ENCODE data around the gene SCRG1. TPM values are rescaled to one million over a fixed set of nuclear protein-coding genes. Genes with fewer than 3 reads are reported as not detected.

Gene SCRG1
- total RNA-seq, 1 donor from 2014 or later: not detected

- CTCF ChIA-PET: interaction anchor here (0.7 to 11.4 kb wide), 8 partner anchors 23 to 413 kb away, joined by 3 to 139 read pairs (median 4); no protein-coding TSS in a partner anchor
- Mint-ChIP-seq H3K9me3 (no peaks in the 10 kb centered on the region), H3K4me3 (no peak overlapping the region), H3K27ac (no peak overlapping the region), H3K36me3 (ENCODE audit: low read depth) (no peaks in the 10 kb centered on the region), H3K4me1 (peaks cover 3% of the 10 kb centered on the region), H3K27me3 (no peaks in the 10 kb centered on the region)
- no peak for TF ChIP-seq CTCF (IDR thresholded peaks at IDR 0.05)
- intact Hi-C loops (cut with micrococcal nuclease): loop anchor here (5.0 kb wide), 1 partner anchor 739 kb away; no protein-coding TSS in a partner anchor
- POLR2A ChIA-PET: no interaction called here
- ATAC-seq (ENCODE audit: low read depth): no peak
- no peak for DNase-seq
Observed at GRCh38 chr4:173418639-173419038, 19.7 kb upstream of the SCRG1 start.

GRCh38 chr4:173417833-173418232 is 18.9 kb upstream of the SCRG1 start:
- no peaks in the 10 kb centered on the region for H3K36me3 Mint-ChIP-seq (ENCODE audit: low read depth)
- no peak for TF ChIP-seq CTCF (IDR thresholded peaks at IDR 0.05)
- DNase-seq: no peak
- H3K27ac Mint-ChIP-seq: no peak overlapping the region
- no peak overlapping the region for H3K4me3 Mint-ChIP-seq
- no peaks in the 10 kb centered on the region for H3K27me3 Mint-ChIP-seq
- no peaks in the 10 kb centered on the region for H3K9me3 Mint-ChIP-seq
- ChIA-PET POLR2A (no interaction called here), CTCF (interaction anchor here (0.6 to 11.4 kb wide), 9 partner anchors 24 to 412 kb away, joined by 3 to 139 read pairs (median 3); no protein-coding TSS in a partner anchor)
- H3K4me1 Mint-ChIP-seq: peaks cover 3% of the 10 kb centered on the region
- no peak for ATAC-seq (ENCODE audit: low read depth)
- intact Hi-C loops (cut with micrococcal nuclease): loop anchor here (1.0 to 5.0 kb wide), 7 partner anchors 47 to 739 kb away; partner anchors contain the start of genes HMGB2 and SAP30

DNA sequence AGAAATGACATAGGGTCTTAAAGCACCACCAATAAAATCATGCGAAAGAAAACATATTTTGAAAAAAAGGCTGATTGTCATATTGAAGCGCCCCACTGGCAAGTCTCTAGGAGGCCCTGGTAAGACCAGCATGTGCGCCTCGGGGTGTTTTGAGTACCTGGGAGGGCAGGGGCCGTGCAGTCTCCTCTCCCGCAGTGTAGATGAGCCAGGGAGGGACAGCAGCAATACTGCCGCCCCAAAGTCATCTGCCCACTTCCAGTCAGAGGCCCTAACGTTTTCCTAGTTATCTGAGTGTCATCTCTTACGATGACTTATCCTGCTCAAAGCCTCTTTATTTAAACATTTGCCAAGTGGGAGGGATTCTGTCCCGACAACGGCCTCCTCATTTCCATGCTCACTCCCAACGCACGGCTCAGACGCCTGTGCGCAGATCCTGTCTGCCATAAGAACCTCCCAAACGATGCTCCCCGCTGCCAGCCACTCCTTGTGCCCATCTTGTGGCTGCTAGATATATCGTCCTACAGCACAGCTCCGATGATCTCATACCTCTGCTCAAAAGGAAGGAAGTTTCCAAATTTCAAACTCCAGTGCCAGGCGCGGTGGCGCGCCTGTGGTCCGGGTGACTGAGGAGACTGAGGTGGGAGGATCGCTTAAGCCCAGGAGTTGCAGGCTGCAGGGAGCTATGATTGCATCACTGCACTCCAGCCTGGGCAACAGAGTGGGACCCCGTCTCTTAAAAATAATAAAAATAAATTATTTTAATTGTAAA is 17.2 kb upstream of the SCRG1 start:
- Mint-ChIP-seq H3K27ac (no peak overlapping the region), H3K9me3 (no peaks in the 10 kb centered on the region), H3K4me1 (peaks cover 3% of the 10 kb centered on the region), H3K4me3 (no peak overlapping the region), H3K27me3 (no peaks in the 10 kb centered on the region), H3K36me3 (ENCODE audit: low read depth) (no peaks in the 10 kb centered on the region)
- POLR2A ChIA-PET: no interaction called here
- intact Hi-C loops (cut with micrococcal nuclease): loop anchor here (2.0 to 5.0 kb wide), 2 partner anchors 45 to 741 kb away; partner anchors contain the start of gene SAP30
- ATAC-seq (ENCODE audit: low read depth) (no peak), DNase-seq (no peak)
- TF ChIP-seq CTCF (IDR thresholded peaks at IDR 0.05): no peak
- CTCF ChIA-PET: interaction anchor here (0.6 to 11.4 kb wide), 4 partner anchors 33 to 403 kb away, joined by 3 to 139 read pairs (median 9); no protein-coding TSS in a partner anchor

DNA sequence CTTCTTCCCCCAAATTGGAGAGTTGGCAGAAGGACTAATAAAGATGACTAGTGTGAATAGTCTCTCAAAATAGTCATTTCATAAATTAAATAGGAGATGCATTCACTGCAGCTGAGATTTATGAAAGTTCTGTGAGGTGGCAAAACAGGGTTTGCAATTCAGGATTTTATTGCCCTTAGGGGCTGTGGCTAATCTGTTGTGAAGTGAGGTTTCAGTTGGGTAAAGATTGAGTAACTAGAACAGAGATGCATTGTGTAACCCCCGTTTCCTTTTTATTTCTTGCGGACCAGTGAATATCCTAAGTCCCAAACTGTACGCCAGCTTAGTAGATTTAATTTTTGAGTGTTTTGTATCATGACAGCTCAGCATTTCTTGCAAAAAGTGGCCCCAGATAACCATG is 16.2 kb upstream of the SCRG1 start:
- intact Hi-C loops (cut with micrococcal nuclease): loop anchor here (5.0 kb wide), 1 partner anchor 742 kb away; no protein-coding TSS in a partner anchor
- H3K4me3 Mint-ChIP-seq: no peak overlapping the region
- no peaks in the 10 kb centered on the region for H3K9me3 Mint-ChIP-seq
- no peak for DNase-seq
- ChIA-PET POLR2A (no interaction called here), CTCF (interaction anchor here (2.6 to 11.4 kb wide), 2 partner anchors 96 to 402 kb away, joined by 15 to 139 read pairs; no protein-coding TSS in a partner anchor)
- TF ChIP-seq CTCF (IDR thresholded peaks at IDR 0.05): no peak
- H3K27me3 Mint-ChIP-seq: no peaks in the 10 kb centered on the region
- H3K27ac Mint-ChIP-seq: no peak overlapping the region
- no peak for ATAC-seq (ENCODE audit: low read depth)
- H3K36me3 Mint-ChIP-seq (ENCODE audit: low read depth): no peaks in the 10 kb centered on the region
- peaks cover 3% of the 10 kb centered on the region for H3K4me1 Mint-ChIP-seq

GRCh38 chr4:173414456-173414855 is 15.5 kb upstream of the SCRG1 start:
- H3K4me1 Mint-ChIP-seq: peaks cover 3% of the 10 kb centered on the region
- TF ChIP-seq CTCF (IDR thresholded peaks at IDR 0.05): no peak
- POLR2A ChIA-PET: no interaction called here
- H3K9me3 Mint-ChIP-seq: no peaks in the 10 kb centered on the region
- ATAC-seq (ENCODE audit: low read depth) (no peak), DNase-seq (no peak)
- no peak overlapping the region for H3K27ac Mint-ChIP-seq
- H3K4me3 Mint-ChIP-seq: no peak overlapping the region
- intact Hi-C loops (cut with micrococcal nuclease): no loop called here
- H3K27me3 Mint-ChIP-seq: no peaks in the 10 kb centered on the region
- no peaks in the 10 kb centered on the region for H3K36me3 Mint-ChIP-seq (ENCODE audit: low read depth)
- CTCF ChIA-PET: interaction anchor here (2.6 to 11.4 kb wide), 2 partner anchors 95 to 401 kb away, joined by 15 to 139 read pairs; no protein-coding TSS in a partner anchor

Measured in activated B cell treated with CpG ODN at 0.5 μM for 24 hours (primary cell).